Measurements from ENCODE around the gene GRAP2. TPM values are rescaled to one million over a fixed set of nuclear protein-coding genes. Genes with fewer than 3 reads are reported as not detected.
"Not testable (repeated sequence)": the region's sequence is repeated elsewhere in the genome, so short reads cannot be mapped to it uniquely, and the experiment has no call there.

Gene GRAP2
- total RNA-seq, 1 donor from 2014 or later = 10.1 TPM

DNA sequence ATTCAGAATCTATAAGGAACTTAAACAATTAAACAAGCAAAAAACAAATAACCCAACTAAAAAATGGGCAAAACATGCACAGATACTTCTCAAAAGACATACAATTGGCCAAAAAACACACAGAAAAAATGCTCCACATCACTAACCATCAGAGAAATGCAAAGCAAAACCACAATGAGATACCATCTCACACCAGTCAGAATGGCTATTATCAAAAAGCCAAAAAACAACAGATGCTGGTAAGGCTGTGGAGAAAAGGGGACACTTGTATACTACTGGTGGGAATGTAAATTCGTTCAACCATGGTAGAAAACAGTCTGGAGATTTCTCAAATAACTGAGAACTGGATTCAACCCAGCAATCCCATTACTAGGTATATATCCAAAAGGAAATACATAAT lies 32.1 kb upstream of the GRAP2 start:
- Histone ChIP-seq H3K27ac (no peak overlapping the region), H3K9me3 (no peaks in the 10 kb centered on the region), H3K36me3 (no peaks in the 10 kb centered on the region), H3K4me3 (no peak overlapping the region), H3K27me3 (peaks cover 4% of the 10 kb centered on the region), H3K4me1 (no peaks in the 10 kb centered on the region)
- intact Hi-C loops (cut with DNase I) = no loop called here
- ATAC-seq (no peak), DNase-seq (no peak)
- no peak for TF ChIP-seq CTCF (IDR thresholded peaks at IDR 0.05)

- H3K27me3 ChIP-seq; H3K4me1 ChIP-seq; H3K4me3 ChIP-seq; DNase-seq; H3K27ac ChIP-seq; H3K9me3 ChIP-seq; intact Hi-C loops (cut with DNase I); ATAC-seq; H3K36me3 ChIP-seq: not testable (repeated sequence)
Measured at GRCh38 chr22:39869797-39870196, 31.1 kb upstream of the GRAP2 start.

DNA sequence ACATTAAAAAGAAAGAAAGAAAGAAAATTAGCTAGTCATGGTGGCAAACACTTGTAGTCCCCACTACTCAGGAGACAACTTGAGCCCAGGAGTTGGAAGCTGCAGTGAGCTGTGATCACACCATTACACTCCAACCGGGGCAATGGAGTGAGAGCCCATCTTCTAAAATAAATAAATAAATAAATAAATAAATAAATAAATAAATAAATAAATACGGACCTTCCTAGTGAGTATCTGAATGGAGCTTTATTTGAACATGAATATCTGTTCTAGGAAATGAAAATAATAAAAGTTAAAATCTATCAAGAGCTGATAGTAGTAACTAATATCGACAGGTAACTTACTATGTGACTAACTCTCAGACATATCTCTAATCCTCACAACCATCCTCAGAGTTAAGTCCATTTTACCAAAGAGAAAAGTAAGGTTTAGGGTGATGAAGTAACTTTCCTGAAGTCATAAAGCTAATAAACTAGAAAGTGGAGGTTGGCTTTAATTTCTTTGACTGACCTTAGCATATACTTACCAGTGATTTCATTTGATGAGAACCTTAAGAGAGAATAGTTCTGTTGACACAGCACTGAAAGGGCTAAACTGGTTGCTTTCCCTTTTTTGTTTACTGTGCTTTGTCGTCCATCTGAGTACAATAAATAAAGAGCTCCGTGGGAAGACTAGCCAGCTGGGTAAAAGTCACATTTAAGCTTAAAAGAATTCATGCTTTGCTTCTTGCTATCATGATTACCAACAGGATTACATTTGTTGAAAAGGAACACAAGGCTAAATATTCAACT lies 29.7 kb upstream of the GRAP2 start:
- ATAC-seq = no peak
- Histone ChIP-seq H3K4me3 (no peak overlapping the region), H3K9me3 (no peaks in the 10 kb centered on the region), H3K36me3 (no peaks in the 10 kb centered on the region), H3K27ac (no peak overlapping the region), H3K27me3 (peaks cover 4% of the 10 kb centered on the region), H3K4me1 (no peaks in the 10 kb centered on the region)
- intact Hi-C loops (cut with DNase I) = no loop called here
- no peak for DNase-seq
- TF ChIP-seq CTCF (IDR thresholded peaks at IDR 0.05) = no peak

GRCh38 chr22:39872548-39872947 lies 28.3 kb upstream of the GRAP2 start:
- H3K27me3 ChIP-seq = peaks cover 12% of the 10 kb centered on the region
- H3K4me1 ChIP-seq = no peaks in the 10 kb centered on the region
- no peak overlapping the region for H3K27ac ChIP-seq
- no peak overlapping the region for H3K4me3 ChIP-seq
- DNase-seq (no peak), ATAC-seq (no peak)
- intact Hi-C loops (cut with DNase I) = no loop called here
- H3K36me3 ChIP-seq = no peaks in the 10 kb centered on the region
- no peak for TF ChIP-seq CTCF (IDR thresholded peaks at IDR 0.05)
- H3K9me3 ChIP-seq = no peaks in the 10 kb centered on the region

DNA sequence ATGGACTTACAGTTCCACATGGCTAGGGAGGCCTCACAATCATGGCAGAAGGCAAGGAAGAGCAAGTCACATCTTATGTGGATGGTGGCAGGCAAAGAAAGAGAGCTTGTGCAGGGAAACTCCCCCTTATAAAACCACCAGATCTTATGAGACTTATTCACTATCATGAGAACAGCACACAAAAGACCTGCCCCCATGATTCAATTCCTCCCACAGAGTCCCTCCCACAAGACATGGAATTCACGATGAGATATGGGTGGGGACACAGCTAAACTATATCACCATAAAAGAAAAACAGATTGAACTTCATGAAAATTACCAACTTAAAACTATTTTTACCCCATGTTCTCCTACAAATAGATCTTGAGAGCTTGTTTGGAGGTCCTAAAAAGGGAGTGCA lies 26.9 kb upstream of the GRAP2 start:
- intact Hi-C loops (cut with DNase I) = no loop called here
- ATAC-seq (no peak), DNase-seq (no peak)
- H3K27me3 ChIP-seq = peaks cover 9% of the 10 kb centered on the region
- H3K27ac ChIP-seq = no peak overlapping the region
- TF ChIP-seq CTCF (IDR thresholded peaks at IDR 0.05) = no peak
- H3K36me3 ChIP-seq = no peaks in the 10 kb centered on the region
- H3K9me3 ChIP-seq = no peaks in the 10 kb centered on the region
- no peak overlapping the region for H3K4me3 ChIP-seq
- no peaks in the 10 kb centered on the region for H3K4me1 ChIP-seq

- H3K9me3 ChIP-seq; DNase-seq; H3K36me3 ChIP-seq; H3K27me3 ChIP-seq; H3K4me1 ChIP-seq; H3K4me3 ChIP-seq; H3K27ac ChIP-seq; intact Hi-C loops (cut with DNase I): not testable (repeated sequence)
- peak; percentile 59 for ATAC-seq
Measured at GRCh38 chr22:39875176-39875885, 25.6 kb upstream of the GRAP2 start.

Data from upper lobe of right lung (tissue), 1 donor.